Measurements from ENCODE around the gene CD37. TPM values are rescaled to one million over a fixed set of nuclear protein-coding genes. Genes with fewer than 3 reads are reported as not detected.

CD37 gene
- total RNA-seq, 1 experiment from 2014 or later = not detected

DNA sequence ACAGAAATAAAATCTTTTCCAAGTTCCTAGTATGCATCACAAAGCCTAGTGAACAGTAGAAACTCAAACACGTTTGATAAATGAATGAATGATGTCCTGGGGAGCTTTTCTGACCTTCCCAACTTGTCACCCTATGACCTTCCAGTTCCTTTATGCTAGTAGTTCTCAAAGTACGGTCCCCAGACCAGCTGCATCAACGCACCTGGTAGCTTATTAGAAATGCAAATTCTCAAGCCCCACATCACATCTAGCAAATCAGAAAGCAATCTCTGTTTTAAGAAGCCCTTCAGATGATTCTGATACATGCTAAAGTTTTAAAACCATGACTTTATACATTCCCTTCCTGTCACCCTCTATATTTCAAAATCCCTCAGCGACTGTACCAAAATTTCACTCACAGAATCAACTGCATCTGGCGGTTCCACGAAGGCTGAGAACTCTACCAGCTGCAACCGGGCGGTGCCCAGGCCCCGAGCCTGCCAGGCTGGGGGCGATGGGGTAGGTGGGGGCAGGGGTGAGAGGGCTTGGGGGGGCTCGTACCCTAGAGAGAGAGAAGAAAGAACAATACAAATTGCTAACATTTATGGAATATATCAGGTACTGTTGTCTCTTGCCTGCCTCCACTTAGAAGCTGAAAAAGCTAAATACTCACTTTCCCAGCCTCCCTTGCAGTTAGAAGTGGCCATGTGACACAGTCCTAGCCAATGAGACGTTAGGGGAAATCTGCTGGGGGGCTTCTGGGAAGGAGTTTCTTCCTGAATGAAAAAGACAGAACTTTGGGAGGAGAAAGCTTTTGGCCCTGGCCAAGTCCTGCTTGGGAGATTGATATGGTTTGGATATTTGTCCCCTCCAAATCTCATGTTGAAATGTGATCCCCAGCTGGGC is 13.3 kb downstream of the CD37 start:
- Histone ChIP-seq H3T11ph (ENCODE audit: low read length) (no peak overlapping the region), H2BK12ac (ENCODE audit: insufficient read length, low read depth, low read length) (no peak overlapping the region), H3K23me2 (ENCODE audit: insufficient read length, low read depth, low read length, poor library complexity, severe bottlenecking) (no peaks in the 10 kb centered on the region), H3K4me1 (ENCODE audit: insufficient read depth, low read length) (no peaks in the 10 kb centered on the region), H2AK5ac (ENCODE audit: insufficient read length, low read length) (no peak overlapping the region), H2BK5ac (ENCODE audit: insufficient read length, low read length) (no peak overlapping the region), H2AFZ (ENCODE audit: low read length) (no peak overlapping the region), H3K14ac (ENCODE audit: insufficient read depth, low read length) (no peak overlapping the region), H3K4ac (ENCODE audit: low read depth, low read length) (no peak overlapping the region), H4K91ac (ENCODE audit: insufficient read length, low read depth, low read length) (no peak overlapping the region), H2BK15ac (ENCODE audit: low read depth, low read length) (no peak overlapping the region), H3K79me1 (ENCODE audit: insufficient read depth, low read depth, low read length, poor library complexity, severe bottlenecking) (no peaks in the 10 kb centered on the region), H3K79me2 (ENCODE audit: insufficient read depth, low read length) (no peaks in the 10 kb centered on the region), H2BK120ac (ENCODE audit: low read depth, low read length, poor library complexity, severe bottlenecking) (no peak overlapping the region), H3K27me3 (ENCODE audit: insufficient read depth, low read length) (no peaks in the 10 kb centered on the region), H3K56ac (ENCODE audit: insufficient read length, low read depth, low read length) (no peak overlapping the region), H3K27ac (ENCODE audit: insufficient read length, low read depth, low read length) (no peak overlapping the region), H3K23ac (ENCODE audit: insufficient read length, low read depth, low read length) (no peak overlapping the region), H3K4me2 (ENCODE audit: insufficient read depth, insufficient read length, low read length) (no peak overlapping the region), H4K20me1 (ENCODE audit: control insufficient read depth, insufficient read depth, insufficient read length) (no peaks in the 10 kb centered on the region), H4K8ac (replicated peaks; ENCODE audit: insufficient read length, low read depth, low read length) (no peak overlapping the region), H2BK20ac (ENCODE audit: low read depth, low read length, poor library complexity, severe bottlenecking) (no peak overlapping the region), H3K9ac (ENCODE audit: extremely low read depth, insufficient read length, low read length) (no peak overlapping the region), H3K18ac (ENCODE audit: insufficient read length, low read depth, low read length) (no peak overlapping the region), H3K9me3 (ENCODE audit: control insufficient read depth, low read depth, low read length) (no peaks in the 10 kb centered on the region), H4K5ac (ENCODE audit: insufficient read length, low read depth, low read length) (no peak overlapping the region)
- Mint-ChIP-seq H3K4me1 (peaks cover 3 to 4% of the 10 kb centered on the region in 2 experiments; a peak in 2 of 4 replicates), H3K4me3 (no peak overlapping the region; a peak in 2 of 5 replicates), H3K9me3 (no peaks in the 10 kb centered on the region), H3K27ac (peak overlapping the region in 2 of 3 experiments; percentile 86 to 94; a peak in 5 of 7 replicates), H3K36me3 (ENCODE audit: insufficient read depth in 1 of 3, low read depth in 3 of 3) (peaks cover 81 to 98% (median 94%) of the 10 kb centered on the region in 3 experiments), H3K27me3 (ENCODE audit: low read depth) (no peaks in the 10 kb centered on the region)
- WGBS (ENCODE audit: extremely low coverage, insufficient read length, low lambda C conversion rate) = no CpG with 5 or more reads among the region's 12 CpGs
- DNase-seq = no peak
- TF ChIP-seq, protein P1, sequence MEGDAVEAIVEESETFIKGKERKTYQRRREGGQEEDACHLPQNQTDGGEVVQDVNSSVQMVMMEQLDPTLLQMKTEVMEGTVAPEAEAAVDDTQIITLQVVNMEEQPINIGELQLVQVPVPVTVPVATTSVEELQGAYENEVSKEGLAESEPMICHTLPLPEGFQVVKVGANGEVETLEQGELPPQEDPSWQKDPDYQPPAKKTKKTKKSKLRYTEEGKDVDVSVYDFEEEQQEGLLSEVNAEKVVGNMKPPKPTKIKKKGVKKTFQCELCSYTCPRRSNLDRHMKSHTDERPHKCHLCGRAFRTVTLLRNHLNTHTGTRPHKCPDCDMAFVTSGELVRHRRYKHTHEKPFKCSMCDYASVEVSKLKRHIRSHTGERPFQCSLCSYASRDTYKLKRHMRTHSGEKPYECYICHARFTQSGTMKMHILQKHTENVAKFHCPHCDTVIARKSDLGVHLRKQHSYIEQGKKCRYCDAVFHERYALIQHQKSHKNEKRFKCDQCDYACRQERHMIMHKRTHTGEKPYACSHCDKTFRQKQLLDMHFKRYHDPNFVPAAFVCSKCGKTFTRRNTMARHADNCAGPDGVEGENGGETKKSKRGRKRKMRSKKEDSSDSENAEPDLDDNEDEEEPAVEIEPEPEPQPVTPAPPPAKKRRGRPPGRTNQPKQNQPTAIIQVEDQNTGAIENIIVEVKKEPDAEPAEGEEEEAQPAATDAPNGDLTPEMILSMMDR (conservative IDR thresholded peaks at IDR 0.05) = no peak

All from H9 (cell line).